CD4-positive, alpha-beta T cell (primary cell): ENCODE measurements around the gene PDE4B. TPM values are rescaled to one million over a fixed set of nuclear protein-coding genes. Genes with fewer than 3 reads are reported as not detected.

Experiments used
- ATAC-seq: fragments of 200-7000 bp; cut with Tn5 transposase; one replicate; pipeline ENCODE4 v1.10.0; 2022; ENCODE audit warnings: mild to moderate bottlenecking; ENCODE audit not compliant: poor library complexity
- CTCF ChIA-PET: fragments of 350-600 bp; sonication (Branson Sonifier 250); formaldehyde crosslinking; loops from one replicate; lab custom pipeline; 2021; ENCODE audit warnings: antibody characterized with exemption, inconsistent platforms; lab: Charles Lee
- POLR2A ChIA-PET: fragments of 350-600 bp; sonication (Branson Sonifier 250); formaldehyde crosslinking; loops from one replicate; lab custom pipeline; 2021; ENCODE audit warnings: antibody characterized with exemption, inconsistent platforms; lab: Charles Lee
- DNase-seq, 14 experiments: peaks; one replicate each; pipeline ENCODE4 v3.0.0-alpha.2; 2013 to 2020; ENCODE audit warnings: mixed read lengths in 2 of 14
- H3K27ac ChIP-seq, 2 donors: one replicate each; pipeline versions ENCODE4 v1.5.1 to v1.7.0; 2013; ENCODE audit warnings: low read length in 2 of 2, low read depth in 1 of 2, mild to moderate bottlenecking in 1 of 2
- H3K27me3 ChIP-seq, 2 experiments: 1 replicate in 1 of 2; 2 replicates in 1 of 2; pipeline versions ENCODE4 v1.6.1 to v1.7.0; 2013; ENCODE audit warnings: low read length in 2 of 2, control low read depth in 1 of 2, mild to moderate bottlenecking in 1 of 2, moderate library complexity in 1 of 2; ENCODE audit not compliant: insufficient read depth in 2 of 2, control insufficient read depth in 1 of 2
- H3K36me3 ChIP-seq: one replicate; pipeline ENCODE4 v1.6.1; 2013; ENCODE audit warnings: low read length, control low read depth; ENCODE audit not compliant: insufficient read depth
- H3K4me1 ChIP-seq: one replicate; pipeline ENCODE4 v1.6.1; 2013; ENCODE audit warnings: low read length, control low read depth; ENCODE audit not compliant: insufficient read depth
- H3K4me3 ChIP-seq: one replicate; pipeline ENCODE4 v1.5.1; 2013; ENCODE audit warnings: mild to moderate bottlenecking, low read length, moderate library complexity
- H3K9me3 ChIP-seq, 2 experiments: 1 replicate in 1 of 2; 2 replicates in 1 of 2; pipeline versions ENCODE4 v1.6.1 to v1.7.0; 2013; ENCODE audit warnings: low read length in 2 of 2, mild to moderate bottlenecking in 2 of 2, control low read depth in 1 of 2, moderate library complexity in 1 of 2; ENCODE audit not compliant: control insufficient read depth in 1 of 2, insufficient read depth in 1 of 2
- H3K27ac Mint-ChIP-seq: one replicate; pipeline ENCODE4 v1.8.0; 2020; ENCODE audit warnings: mixed read lengths
- H3K27me3 Mint-ChIP-seq: one replicate; pipeline ENCODE4 v1.8.0; 2021; ENCODE audit warnings: mixed read lengths
- H3K36me3 Mint-ChIP-seq: one replicate; pipeline ENCODE4 v1.8.0; 2021; ENCODE audit warnings: low read depth, mixed read lengths
- H3K4me1 Mint-ChIP-seq: one replicate; pipeline ENCODE4 v1.8.0; 2021; ENCODE audit warnings: low read depth, mixed read lengths
- H3K4me3 Mint-ChIP-seq: one replicate; pipeline ENCODE4 v1.8.0; 2020; ENCODE audit warnings: mild to moderate bottlenecking, mixed read lengths
- H3K9me3 Mint-ChIP-seq: one replicate; pipeline ENCODE4 v1.8.0; 2020; ENCODE audit warnings: mixed read lengths
- intact Hi-C, 2 experiments: fragments of 100-400 bp; cut with DNase I in 1 of 2; cut with micrococcal nuclease in 1 of 2; formaldehyde crosslinking; loops; one replicate each; pipeline versions ENCODE4 v1.15.1 to v1.9.0; 2023 to 2025; cut with DNase I, micrococcal nuclease
- total RNA-seq, 174 experiments: library from RNA in 2 of 174; stranded (reverse) in 2 of 174; gene quantifications; one replicate each; pipeline ENCODE4 v1.2.3 and lab custom pipeline; 2021 to 2026
- TF ChIP-seq, protein P1 (sequence below): fragments of 200-600 bp; IDR thresholded peaks from one replicate; pipeline ENCODE4 v1.8.0; 2022; ENCODE audit warnings: antibody characterized with exemption, mild to moderate bottlenecking

The PDE4B gene
- total RNA-seq, 2 experiments from 2014 or later = 155 to 159 TPM

DNA sequence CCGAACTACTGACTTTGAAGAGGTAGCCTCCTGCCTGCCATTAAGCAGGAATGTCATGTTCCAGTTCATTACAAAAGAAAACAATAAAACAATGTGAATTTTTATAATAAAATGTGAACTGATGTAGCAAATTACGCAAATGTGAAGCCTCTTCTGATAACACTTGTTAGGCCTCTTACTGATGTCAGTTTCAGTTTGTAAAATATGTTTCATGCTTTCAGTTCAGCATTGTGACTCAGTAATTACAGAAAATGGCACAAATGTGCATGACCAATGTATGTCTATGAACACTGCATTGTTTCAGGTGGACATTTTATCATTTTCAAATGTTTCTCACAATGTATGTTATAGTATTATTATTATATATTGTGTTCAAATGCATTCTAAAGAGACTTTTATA, 581.5 kb downstream of the PDE4B start:
- no peaks in the 10 kb centered on the region for H3K27me3 Mint-ChIP-seq
- H3K9me3 Mint-ChIP-seq = no peaks in the 10 kb centered on the region
- Histone ChIP-seq H3K9me3 (no peaks in the 10 kb centered on the region), H3K27ac (peak overlapping the region; percentile 54 to 57), H3K4me3 (no peak overlapping the region), H3K36me3 (peaks cover 38% of the 10 kb centered on the region), H3K4me1 (peaks cover 60% of the 10 kb centered on the region), H3K27me3 (no peaks in the 10 kb centered on the region)
- H3K4me3 Mint-ChIP-seq = peak overlapping the region; percentile 75
- POLR2A ChIA-PET = interaction anchor here (0.6 to 1.8 kb wide), 8 partner anchors 23 to 120 kb away, joined by 3 to 13 read pairs (median 4); no protein-coding TSS in a partner anchor
- H3K4me1 Mint-ChIP-seq = peaks cover 66% of the 10 kb centered on the region
- H3K27ac Mint-ChIP-seq = peak overlapping the region; percentile 93
- peak in 2 of 14 experiments; percentile 49 to 55 for DNase-seq
- intact Hi-C loops = loop anchor here (2.0 to 5.0 kb wide), 4 partner anchors 41 to 73 kb away; no protein-coding TSS in a partner anchor
- peaks cover 45% of the 10 kb centered on the region for H3K36me3 Mint-ChIP-seq
- CTCF ChIA-PET = interaction anchor here (3.0 kb wide), 1 partner anchor 72 kb away, joined by 12 read pairs; no protein-coding TSS in a partner anchor
- TF ChIP-seq, protein P1, sequence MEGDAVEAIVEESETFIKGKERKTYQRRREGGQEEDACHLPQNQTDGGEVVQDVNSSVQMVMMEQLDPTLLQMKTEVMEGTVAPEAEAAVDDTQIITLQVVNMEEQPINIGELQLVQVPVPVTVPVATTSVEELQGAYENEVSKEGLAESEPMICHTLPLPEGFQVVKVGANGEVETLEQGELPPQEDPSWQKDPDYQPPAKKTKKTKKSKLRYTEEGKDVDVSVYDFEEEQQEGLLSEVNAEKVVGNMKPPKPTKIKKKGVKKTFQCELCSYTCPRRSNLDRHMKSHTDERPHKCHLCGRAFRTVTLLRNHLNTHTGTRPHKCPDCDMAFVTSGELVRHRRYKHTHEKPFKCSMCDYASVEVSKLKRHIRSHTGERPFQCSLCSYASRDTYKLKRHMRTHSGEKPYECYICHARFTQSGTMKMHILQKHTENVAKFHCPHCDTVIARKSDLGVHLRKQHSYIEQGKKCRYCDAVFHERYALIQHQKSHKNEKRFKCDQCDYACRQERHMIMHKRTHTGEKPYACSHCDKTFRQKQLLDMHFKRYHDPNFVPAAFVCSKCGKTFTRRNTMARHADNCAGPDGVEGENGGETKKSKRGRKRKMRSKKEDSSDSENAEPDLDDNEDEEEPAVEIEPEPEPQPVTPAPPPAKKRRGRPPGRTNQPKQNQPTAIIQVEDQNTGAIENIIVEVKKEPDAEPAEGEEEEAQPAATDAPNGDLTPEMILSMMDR = no peak
- ATAC-seq = peak; percentile 21

DNA sequence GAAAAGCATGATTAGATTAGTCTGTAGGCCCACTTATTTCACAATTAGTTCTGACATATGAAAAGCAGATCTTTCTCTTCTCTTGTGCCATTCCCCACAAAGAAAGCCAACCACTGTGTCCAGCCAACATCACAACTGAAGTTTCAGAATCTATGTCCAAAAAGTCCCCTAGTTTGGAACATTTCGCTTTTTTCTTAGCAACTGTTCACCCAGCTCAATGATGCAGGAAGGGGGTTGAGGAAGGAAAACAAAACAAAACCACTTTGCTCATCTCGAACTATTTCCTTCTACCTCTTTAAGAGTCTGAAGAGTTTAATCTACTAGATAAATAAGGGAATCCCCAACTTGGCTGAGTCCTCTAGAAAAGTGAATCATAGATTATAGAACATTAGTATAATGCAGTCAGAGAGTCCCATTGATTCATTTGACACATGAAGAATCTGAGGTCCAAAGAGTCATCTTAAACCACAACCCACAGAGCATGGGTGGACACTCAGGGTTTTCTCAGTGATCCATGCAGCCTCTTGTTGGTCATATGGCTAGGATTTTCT, 581.9 kb downstream of the PDE4B start:
- Histone ChIP-seq H3K4me1 (peaks cover 59% of the 10 kb centered on the region), H3K27me3 (no peaks in the 10 kb centered on the region), H3K36me3 (peaks cover 34% of the 10 kb centered on the region), H3K9me3 (no peaks in the 10 kb centered on the region), H3K27ac (peak overlapping the region; percentile 54 to 57), H3K4me3 (no peak overlapping the region)
- ATAC-seq = peak; percentile 76
- DNase-seq = peak in 4 of 14 experiments; percentile 19 to 78 (median 74)
- Mint-ChIP-seq H3K4me3 (peak overlapping the region; percentile 75), H3K4me1 (peaks cover 66% of the 10 kb centered on the region), H3K27ac (peak overlapping the region; percentile 93), H3K36me3 (peaks cover 40% of the 10 kb centered on the region), H3K27me3 (no peaks in the 10 kb centered on the region), H3K9me3 (no peaks in the 10 kb centered on the region)
- ChIA-PET POLR2A (interaction anchor here (0.6 to 1.8 kb wide), 10 partner anchors 24 to 121 kb away, joined by 3 to 13 read pairs (median 4); no protein-coding TSS in a partner anchor), CTCF (interaction anchor here (1.0 to 3.0 kb wide), 4 partner anchors 42 to 132 kb away, joined by 3 to 12 read pairs (median 4); no protein-coding TSS in a partner anchor)
- intact Hi-C loops = loop anchor here (2.0 to 5.0 kb wide), 4 partner anchors 42 to 73 kb away; no protein-coding TSS in a partner anchor
- TF ChIP-seq, protein P1 = no peak

DNA sequence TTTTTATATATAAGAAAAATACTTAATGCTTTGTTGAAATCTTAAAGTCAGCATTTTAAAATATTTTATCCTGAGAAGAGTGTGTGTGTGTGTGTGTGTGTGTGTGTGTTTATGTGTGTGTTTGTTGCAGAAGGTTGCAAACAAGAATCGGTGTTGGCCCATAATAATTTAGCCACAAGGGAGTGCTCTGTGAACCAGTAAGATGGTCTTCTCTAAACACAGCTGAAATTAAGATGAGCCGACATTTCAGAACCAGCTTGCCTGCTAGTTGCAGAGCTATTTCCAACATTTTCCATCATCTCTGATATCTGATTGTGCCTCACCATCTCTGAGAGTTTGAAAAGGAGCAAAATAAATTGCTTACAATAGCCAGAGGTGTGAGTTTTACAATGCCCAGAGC, 582.4 kb downstream of the PDE4B start:
- TF ChIP-seq, protein P1 = no peak
- DNase-seq (no peak), ATAC-seq (no peak)
- Histone ChIP-seq H3K36me3 (peaks cover 31% of the 10 kb centered on the region), H3K9me3 (no peaks in the 10 kb centered on the region), H3K27ac (peak overlapping the region; percentile 54 to 57), H3K27me3 (no peaks in the 10 kb centered on the region), H3K4me1 (peaks cover 56% of the 10 kb centered on the region), H3K4me3 (no peak overlapping the region)
- peaks cover 36% of the 10 kb centered on the region for H3K36me3 Mint-ChIP-seq
- ChIA-PET POLR2A (interaction anchor here (0.7 to 1.8 kb wide), 11 partner anchors 24 to 101 kb away, joined by 3 to 13 read pairs (median 5); no protein-coding TSS in a partner anchor), CTCF (interaction anchor here (1.0 to 3.0 kb wide), 4 partner anchors 43 to 132 kb away, joined by 3 to 12 read pairs (median 4); no protein-coding TSS in a partner anchor)
- peaks cover 65% of the 10 kb centered on the region for H3K4me1 Mint-ChIP-seq
- H3K27me3 Mint-ChIP-seq = no peaks in the 10 kb centered on the region
- H3K4me3 Mint-ChIP-seq = peak overlapping the region; percentile 75
- peak overlapping the region; percentile 93 for H3K27ac Mint-ChIP-seq
- no peaks in the 10 kb centered on the region for H3K9me3 Mint-ChIP-seq
- intact Hi-C loops = loop anchor here in 1 of 2 experiments (2.0 kb wide), 1 partner anchor 42 kb away; no protein-coding TSS in a partner anchor
